ENCODE measurements around the gene DICER1.

DNA sequence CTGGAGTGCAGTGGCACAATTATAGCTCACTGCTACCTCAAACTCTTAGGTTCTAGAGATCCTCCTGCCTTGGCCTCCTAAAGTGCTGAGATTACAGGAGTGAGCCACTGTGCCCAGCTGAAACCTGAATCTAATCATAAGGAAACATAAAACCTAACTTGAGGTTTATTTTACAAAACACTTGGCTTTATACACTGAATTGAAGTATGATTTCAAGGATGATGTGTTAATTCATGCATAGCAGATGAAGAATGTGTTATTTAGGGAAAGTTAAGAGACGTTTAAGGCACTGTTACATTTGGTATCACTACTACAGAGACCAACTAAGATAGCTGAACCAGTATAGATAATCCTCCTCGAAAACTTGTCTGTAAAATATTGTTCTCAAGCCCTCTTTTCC lies 6.4 kb downstream of the DICER1 start:
- TF ChIP-seq, protein P1, sequence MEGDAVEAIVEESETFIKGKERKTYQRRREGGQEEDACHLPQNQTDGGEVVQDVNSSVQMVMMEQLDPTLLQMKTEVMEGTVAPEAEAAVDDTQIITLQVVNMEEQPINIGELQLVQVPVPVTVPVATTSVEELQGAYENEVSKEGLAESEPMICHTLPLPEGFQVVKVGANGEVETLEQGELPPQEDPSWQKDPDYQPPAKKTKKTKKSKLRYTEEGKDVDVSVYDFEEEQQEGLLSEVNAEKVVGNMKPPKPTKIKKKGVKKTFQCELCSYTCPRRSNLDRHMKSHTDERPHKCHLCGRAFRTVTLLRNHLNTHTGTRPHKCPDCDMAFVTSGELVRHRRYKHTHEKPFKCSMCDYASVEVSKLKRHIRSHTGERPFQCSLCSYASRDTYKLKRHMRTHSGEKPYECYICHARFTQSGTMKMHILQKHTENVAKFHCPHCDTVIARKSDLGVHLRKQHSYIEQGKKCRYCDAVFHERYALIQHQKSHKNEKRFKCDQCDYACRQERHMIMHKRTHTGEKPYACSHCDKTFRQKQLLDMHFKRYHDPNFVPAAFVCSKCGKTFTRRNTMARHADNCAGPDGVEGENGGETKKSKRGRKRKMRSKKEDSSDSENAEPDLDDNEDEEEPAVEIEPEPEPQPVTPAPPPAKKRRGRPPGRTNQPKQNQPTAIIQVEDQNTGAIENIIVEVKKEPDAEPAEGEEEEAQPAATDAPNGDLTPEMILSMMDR (IDR thresholded peaks at IDR 0.05), result no peak
- TF ChIP-seq TP53 (CRISPR knock-in tag; IDR thresholded peaks at IDR 0.05) (no peak), ZNF121 (CRISPR knock-in tag; IDR thresholded peaks at IDR 0.05) (no peak), SMAD3 (CRISPR knock-in tag; IDR thresholded peaks at IDR 0.05; ENCODE audit: borderline replicate concordance) (no peak), EMX1 (CRISPR knock-in tag; IDR thresholded peaks at IDR 0.05) (no peak), KAT7 (CRISPR knock-in tag; IDR thresholded peaks at IDR 0.05; ENCODE audit: borderline replicate concordance) (no peak), JUN (CRISPR knock-in tag; IDR thresholded peaks at IDR 0.05) (no peak)
- TF ChIP-seq, protein P2, sequence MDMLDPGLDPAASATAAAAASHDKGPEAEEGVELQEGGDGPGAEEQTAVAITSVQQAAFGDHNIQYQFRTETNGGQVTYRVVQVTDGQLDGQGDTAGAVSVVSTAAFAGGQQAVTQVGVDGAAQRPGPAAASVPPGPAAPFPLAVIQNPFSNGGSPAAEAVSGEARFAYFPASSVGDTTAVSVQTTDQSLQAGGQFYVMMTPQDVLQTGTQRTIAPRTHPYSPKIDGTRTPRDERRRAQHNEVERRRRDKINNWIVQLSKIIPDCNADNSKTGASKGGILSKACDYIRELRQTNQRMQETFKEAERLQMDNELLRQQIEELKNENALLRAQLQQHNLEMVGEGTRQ (CRISPR knock-in tag; IDR thresholded peaks at IDR 0.05), result no peak
- TF ChIP-seq, protein P3, sequence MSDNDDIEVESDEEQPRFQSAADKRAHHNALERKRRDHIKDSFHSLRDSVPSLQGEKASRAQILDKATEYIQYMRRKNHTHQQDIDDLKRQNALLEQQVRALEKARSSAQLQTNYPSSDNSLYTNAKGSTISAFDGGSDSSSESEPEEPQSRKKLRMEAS (CRISPR knock-in tag; IDR thresholded peaks at IDR 0.05), result no peak
- TF ChIP-seq, protein P4, sequence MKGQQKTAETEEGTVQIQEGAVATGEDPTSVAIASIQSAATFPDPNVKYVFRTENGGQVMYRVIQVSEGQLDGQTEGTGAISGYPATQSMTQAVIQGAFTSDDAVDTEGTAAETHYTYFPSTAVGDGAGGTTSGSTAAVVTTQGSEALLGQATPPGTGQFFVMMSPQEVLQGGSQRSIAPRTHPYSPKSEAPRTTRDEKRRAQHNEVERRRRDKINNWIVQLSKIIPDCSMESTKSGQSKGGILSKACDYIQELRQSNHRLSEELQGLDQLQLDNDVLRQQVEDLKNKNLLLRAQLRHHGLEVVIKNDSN (CRISPR knock-in tag; IDR thresholded peaks at IDR 0.05), result no peak
